ACC112 (cell line): Measurements from ENCODE around the gene HYDIN.
"Not testable (repeated sequence)": the region's sequence is repeated elsewhere in the genome, so short reads cannot be mapped to it uniquely, and the experiment has no call there.

Experiments used
- H2AFZ ChIP-seq: fragments of 200-600 bp; sonication (generic); one replicate; pipeline ENCODE4 v1.6.0; 2017; ENCODE audit warnings: antibody characterized with exemption, low read length; ENCODE audit not compliant: unreplicated experiment
- H3K27ac ChIP-seq: fragments of 200-600 bp; sonication (generic); 2 replicates; pipeline ENCODE4 v1.5.1; 2014; ENCODE audit warnings: low read depth, mild to moderate bottlenecking, antibody characterized with exemption, low read length, moderate library complexity
- H3K27me3 ChIP-seq: fragments of 200-600 bp; sonication (generic); 2 replicates; pipeline ENCODE4 v1.6.1; 2014; ENCODE audit warnings: mild to moderate bottlenecking, antibody characterized with exemption, low read length, moderate library complexity, mixed read lengths; ENCODE audit not compliant: insufficient read depth
- H3K36me3 ChIP-seq: fragments of 200-600 bp; sonication (generic); 2 replicates; pipeline ENCODE4 v1.6.1; 2016; ENCODE audit warnings: mild to moderate bottlenecking, antibody characterized with exemption, low read length, moderate library complexity, mixed read lengths; ENCODE audit not compliant: insufficient read depth
- H3K4me1 ChIP-seq: fragments of 200-600 bp; sonication (generic); one replicate; pipeline ENCODE4 v1.6.1; 2016; ENCODE audit warnings: low read length, mixed read lengths; ENCODE audit not compliant: insufficient read depth, unreplicated experiment, control insufficient read depth
- H3K4me3 ChIP-seq: fragments of 200-600 bp; sonication (generic); 2 replicates; pipeline ENCODE4 v1.5.1; 2014; ENCODE audit warnings: mild to moderate bottlenecking, low read depth, low read length
- H3K79me2 ChIP-seq: fragments of 200-600 bp; sonication (generic); one replicate; pipeline ENCODE4 v1.6.0; 2016; ENCODE audit warnings: low read length; ENCODE audit not compliant: control insufficient read depth, unreplicated experiment, insufficient read depth

HYDIN gene

DNA sequence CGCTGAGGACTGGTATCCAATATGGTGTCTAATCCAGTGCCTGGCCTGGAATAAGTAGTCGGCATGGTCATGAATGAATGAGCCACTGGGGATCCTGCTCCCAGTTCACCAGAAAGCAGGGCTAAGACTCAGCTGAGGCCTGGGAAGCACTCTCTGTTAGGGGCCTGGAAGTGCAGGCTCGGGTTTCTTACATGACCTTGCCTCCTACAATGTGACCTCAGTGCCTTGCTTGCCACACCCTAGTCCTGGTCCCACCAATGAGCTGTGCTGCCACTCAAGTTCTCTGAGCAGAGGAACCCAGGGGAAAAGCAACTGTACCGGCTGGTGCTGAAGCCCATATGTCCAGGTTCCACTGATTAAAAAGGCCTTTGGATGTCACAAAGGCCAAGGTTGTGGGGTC lies 238.0 kb downstream of the HYDIN start:
- H3K27me3 ChIP-seq, H3K4me3 ChIP-seq, H3K4me1 ChIP-seq, H3K36me3 ChIP-seq, H2AFZ ChIP-seq, H3K27ac ChIP-seq, H3K79me2 ChIP-seq: not testable (repeated sequence)

DNA sequence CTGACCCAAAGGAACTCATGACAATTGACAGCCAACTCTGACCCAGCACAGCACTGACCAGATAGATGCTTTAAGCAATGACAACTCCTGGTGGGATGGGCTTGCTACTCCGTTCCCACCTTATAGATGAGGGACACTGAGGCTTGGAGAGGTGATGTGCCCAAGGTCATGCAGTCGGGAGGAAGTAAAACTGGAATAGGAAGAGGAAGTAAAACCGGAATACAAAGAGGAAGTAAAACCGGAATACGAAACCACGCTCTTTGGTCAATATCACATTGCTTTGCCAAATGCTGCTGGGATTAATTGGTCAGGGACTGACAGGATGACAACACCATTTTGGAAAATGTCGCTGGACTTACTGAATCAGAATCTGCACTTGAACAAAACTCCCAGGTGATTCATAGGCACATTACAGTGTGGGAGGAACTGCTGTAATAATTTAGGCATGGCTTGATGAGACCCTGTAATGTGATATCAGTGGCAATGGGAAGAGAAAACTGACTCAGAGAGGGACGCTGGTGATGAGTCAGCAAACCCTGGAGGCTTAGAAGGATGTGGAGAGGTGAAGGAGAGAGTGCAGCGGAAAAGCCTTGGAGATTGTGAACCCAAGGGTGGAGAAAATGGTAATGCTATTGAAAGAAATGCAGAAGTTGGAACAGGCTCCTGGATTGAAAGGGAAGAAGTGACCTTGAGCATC lies 243.4 kb downstream of the HYDIN start:
- H3K27me3 ChIP-seq, H3K27ac ChIP-seq, H3K36me3 ChIP-seq, H3K79me2 ChIP-seq, H3K4me3 ChIP-seq, H3K4me1 ChIP-seq, H2AFZ ChIP-seq: not testable (repeated sequence)

DNA sequence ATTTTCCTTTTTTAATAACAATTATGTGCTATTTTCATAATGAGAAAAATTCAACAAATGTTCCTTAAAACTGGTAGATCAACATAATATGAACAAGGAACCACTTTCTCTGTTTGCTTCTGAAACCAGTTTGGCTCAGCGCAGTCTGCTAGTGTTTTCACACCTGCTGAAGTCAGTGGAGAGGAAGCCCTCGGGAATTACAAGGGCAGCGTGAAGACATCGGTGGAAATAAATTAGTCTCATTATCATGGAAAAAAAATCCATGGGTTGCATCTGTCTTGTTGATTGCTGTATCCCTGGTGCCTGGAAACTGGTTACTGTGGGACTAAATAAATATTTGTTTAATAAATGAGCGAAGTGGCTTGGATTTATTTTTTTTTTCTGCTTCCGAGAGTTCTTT lies 245.8 kb downstream of the HYDIN start:
- H3K36me3 ChIP-seq, H3K27ac ChIP-seq, H3K79me2 ChIP-seq, H3K4me3 ChIP-seq, H3K27me3 ChIP-seq, H2AFZ ChIP-seq, H3K4me1 ChIP-seq: not testable (repeated sequence)

DNA sequence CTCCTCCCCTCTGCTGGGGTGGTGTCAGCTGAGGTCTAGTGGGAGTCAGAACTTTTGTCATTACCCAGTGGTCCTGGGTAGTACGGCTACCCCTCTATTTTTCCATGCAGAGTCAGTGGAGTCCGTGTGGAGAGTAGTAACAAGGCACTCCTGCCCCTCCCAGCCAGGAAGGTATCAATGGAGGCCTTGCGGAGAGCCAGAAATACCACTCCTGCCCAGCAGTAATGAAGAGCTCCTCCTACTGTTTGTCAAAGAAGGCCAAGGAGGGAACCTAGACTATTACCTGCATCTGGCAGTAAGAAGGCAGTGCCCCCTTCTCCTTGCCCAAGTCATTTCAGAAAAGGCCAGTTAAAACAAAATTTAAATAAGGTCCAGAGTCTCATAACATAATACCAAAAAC lies 262.2 kb downstream of the HYDIN start:
- not testable (repeated sequence) for H3K27me3 ChIP-seq, H3K4me1 ChIP-seq, H3K27ac ChIP-seq, H3K4me3 ChIP-seq, H3K36me3 ChIP-seq, H2AFZ ChIP-seq, H3K79me2 ChIP-seq

DNA sequence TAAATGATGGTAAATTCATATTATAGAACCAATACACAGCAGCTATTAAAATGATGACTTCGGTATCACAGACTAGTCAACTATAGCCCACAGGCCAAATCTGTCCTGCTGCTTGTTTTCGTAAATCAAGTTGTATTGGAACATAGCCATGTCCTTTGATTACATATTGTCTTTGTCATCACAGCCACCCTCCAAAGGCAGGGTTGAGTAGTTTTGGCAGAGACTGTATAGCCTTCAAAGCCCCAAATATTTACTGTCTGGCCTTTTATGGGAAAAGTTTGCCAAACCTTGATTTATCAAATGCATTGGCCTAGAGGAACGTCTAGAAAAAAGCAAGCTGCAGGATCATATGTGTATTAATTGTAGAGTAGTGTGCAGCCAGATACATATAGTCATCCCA lies 270.4 kb downstream of the HYDIN start:
- H3K27me3 ChIP-seq, H3K27ac ChIP-seq, H2AFZ ChIP-seq, H3K4me3 ChIP-seq, H3K4me1 ChIP-seq, H3K36me3 ChIP-seq, H3K79me2 ChIP-seq: not testable (repeated sequence)

DNA sequence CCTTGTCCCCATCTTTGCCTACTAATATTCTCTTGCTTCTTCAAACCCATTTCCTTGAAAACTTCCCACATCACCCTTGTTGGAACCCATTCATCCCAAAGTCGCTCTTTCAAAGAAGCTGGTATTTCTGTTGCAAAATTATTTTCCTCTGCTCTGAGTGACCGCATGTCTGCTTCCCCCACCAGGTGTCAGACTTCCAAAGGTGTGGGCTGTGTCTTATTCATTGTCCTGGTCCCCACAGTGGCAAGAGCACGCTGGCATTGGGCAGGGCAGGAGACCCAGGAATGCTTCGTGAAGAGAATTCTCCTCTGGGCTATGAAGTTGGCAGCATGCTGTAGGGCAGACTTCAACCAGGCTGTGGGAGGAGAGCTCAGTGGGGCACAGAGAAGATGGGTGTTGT lies 275.6 kb downstream of the HYDIN start:
- not testable (repeated sequence) for H3K27me3 ChIP-seq

DNA sequence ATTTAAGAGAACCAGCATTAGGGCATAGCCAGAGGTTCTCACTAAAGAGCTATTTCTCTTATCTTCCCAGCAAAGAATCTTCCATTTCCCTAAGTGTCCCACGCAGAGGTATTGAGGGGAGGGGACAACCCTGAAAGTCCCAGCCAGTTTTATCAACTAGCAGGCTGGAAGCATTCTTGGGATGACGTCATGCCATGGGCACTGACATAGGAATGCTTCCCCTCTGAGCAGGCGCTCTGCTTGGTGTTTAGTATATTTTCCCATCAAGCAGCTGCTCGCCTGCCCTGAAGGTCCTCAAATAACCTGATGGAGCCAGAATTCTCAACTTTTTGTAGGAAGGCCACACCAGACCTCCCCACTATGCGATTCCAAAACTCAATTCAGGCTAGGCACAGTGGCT lies 276.7 kb downstream of the HYDIN start:
- H2AFZ ChIP-seq, H3K4me1 ChIP-seq, H3K36me3 ChIP-seq, H3K27me3 ChIP-seq, H3K79me2 ChIP-seq, H3K27ac ChIP-seq, H3K4me3 ChIP-seq: not testable (repeated sequence)

More for the DNA sequence above, 275.6 kb downstream of the HYDIN start:
- not testable (repeated sequence) for H3K36me3 ChIP-seq, H3K4me1 ChIP-seq, H3K79me2 ChIP-seq, H2AFZ ChIP-seq, H3K27ac ChIP-seq, H3K4me3 ChIP-seq

DNA sequence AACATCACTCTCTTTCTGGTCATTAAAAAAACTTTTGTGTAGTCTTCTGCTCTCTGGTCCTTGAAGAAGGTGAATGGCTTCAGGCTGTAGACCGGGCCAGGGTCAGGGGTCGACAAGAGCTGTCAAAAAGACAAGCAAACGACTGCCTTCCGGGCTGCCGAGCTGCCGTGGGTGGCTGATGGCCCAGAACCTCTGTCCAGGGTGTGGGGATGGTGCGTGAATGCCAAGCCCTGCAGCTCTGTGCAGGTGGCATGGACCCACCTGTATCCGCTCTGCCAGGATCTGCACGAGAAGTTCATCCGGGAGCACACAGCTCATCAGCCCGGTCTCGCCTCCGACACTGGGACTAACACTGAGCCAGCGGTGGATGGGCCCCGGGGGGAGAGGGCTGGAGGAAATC lies 287.0 kb downstream of the HYDIN start:
- H3K4me3 ChIP-seq, H3K27ac ChIP-seq, H2AFZ ChIP-seq, H3K36me3 ChIP-seq, H3K4me1 ChIP-seq, H3K79me2 ChIP-seq: not testable (repeated sequence)
- peaks cover 14% of the 10 kb centered on the region; the same call in 1 of the 2 replicates for H3K27me3 ChIP-seq

DNA sequence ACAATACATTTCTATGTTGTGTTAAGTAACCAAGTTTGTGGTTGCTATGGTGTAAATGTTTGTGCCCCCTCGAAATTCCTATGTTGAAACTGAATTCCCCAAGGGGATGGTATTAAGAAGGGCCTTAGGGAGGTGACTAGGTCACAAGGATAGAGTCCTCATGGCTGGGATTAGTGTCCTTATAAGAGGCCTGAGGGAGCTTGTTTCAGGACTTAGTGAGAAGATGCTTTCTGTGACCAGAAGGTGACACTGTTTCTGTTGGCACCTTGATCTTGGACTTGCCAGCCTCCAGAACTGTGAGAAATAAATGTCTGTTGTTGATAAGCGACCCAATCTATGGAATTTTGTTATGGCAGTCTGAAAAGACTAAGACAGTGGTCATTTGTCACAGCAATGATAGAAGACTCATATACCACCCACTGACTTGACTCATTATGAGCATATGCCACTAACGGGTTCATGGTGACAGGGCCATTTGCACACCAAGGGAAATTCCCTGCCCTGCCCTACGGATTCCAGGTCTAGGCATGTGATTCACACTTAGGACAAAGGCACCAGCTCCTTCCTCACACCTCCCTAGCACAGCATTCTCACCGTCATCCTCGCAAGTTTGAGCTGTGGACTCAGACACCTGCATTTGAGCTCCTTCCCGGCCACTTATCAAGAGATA lies 290.7 kb downstream of the HYDIN start:
- H3K4me1 ChIP-seq, H3K4me3 ChIP-seq, H3K27ac ChIP-seq: not testable (repeated sequence)

DNA sequence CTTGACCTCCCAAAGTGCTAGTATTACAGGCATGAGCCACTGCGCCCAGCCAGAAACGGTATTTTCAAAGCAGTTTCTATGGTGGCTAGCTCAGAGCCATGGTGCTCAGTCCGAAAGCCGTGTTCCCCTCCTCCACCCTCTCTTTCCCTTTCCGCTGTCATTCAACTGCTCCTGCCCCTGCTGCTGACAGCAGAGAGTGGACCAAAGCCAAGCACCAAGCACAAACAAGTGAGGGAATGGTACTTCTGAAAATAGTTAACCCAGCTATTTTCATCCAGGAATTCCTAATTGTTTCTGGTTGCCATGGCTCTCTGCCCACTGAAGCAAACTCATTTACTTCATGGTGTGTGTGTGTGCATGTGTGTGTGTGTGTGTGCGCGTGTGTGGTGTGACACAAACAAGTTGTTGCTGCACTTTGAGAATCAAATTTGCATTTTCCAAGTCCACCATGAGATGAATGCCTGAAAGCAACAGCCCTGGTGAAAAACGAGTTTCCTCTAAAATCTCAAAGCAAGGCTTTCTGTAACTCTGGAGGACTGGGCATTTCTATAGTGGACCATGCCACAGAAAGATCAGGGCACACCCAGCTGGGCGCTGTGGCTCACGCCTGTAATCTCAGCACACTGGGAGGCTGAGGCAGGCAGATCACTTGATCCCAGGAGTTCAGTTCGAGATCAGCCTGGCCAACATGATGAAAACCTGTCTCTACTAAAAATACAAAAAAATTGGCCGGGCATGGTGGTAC lies 293.6 kb downstream of the HYDIN start:
- not testable (repeated sequence) for H3K79me2 ChIP-seq, H2AFZ ChIP-seq, H3K27ac ChIP-seq, H3K27me3 ChIP-seq, H3K4me3 ChIP-seq, H3K36me3 ChIP-seq, H3K4me1 ChIP-seq

More for the DNA sequence above, 290.7 kb downstream of the HYDIN start:
- H3K27me3 ChIP-seq, H3K36me3 ChIP-seq, H3K79me2 ChIP-seq, H2AFZ ChIP-seq: not testable (repeated sequence)

DNA sequence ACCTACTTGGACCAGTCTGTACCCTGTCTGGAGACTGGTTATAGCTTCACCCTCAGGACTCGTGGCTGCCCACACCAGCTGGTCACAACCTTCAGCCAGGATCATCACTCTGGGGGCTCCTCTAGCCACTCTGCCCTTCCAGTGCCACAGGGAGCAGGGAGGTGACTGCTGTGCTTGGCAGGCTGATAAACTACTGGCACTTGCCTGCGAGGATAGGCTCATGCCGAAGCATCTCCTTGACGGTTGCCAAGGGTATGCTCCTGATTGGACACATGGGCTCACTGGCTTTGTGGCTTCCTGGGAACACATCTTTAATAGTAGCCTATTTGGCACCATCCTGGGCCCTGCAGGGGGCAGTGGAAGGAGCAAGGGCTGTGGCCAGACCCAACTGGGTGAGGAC lies 295.2 kb downstream of the HYDIN start:
- not testable (repeated sequence) for H3K4me3 ChIP-seq, H3K36me3 ChIP-seq, H3K27me3 ChIP-seq, H2AFZ ChIP-seq, H3K27ac ChIP-seq, H3K4me1 ChIP-seq, H3K79me2 ChIP-seq
